ENCODE data around the gene NFKBIE.

The NFKBIE gene

GRCh38 chr6:44309631-44310030 is 44.3 kb upstream of the NFKBIE start:
- H3K4me3 ChIP-seq (ENCODE audit: low read depth, low read length) = no peak overlapping the region
- in situ Hi-C loops (cut with HindIII; ENCODE audit: low sequenced_read_pairs) = loop anchor here (5.0 kb wide), 1 partner anchor 52 kb away; the partner anchor contains the start of gene SLC35B2
- DNase-seq (ENCODE audit: low read depth) = no peak
- TF ChIP-seq CTCF (IDR thresholded peaks at IDR 0.05; ENCODE audit: low read depth, low read length, missing control alignments) = no peak

GRCh38 chr6:44309092-44309491 is 43.7 kb upstream of the NFKBIE start:
- H3K4me3 ChIP-seq (ENCODE audit: low read depth, low read length) = no peak overlapping the region
- in situ Hi-C loops (cut with HindIII; ENCODE audit: low sequenced_read_pairs) = loop anchor here (5.0 kb wide), 1 partner anchor 52 kb away; the partner anchor contains the start of gene SLC35B2
- no peak for TF ChIP-seq CTCF (IDR thresholded peaks at IDR 0.05; ENCODE audit: low read depth, low read length, missing control alignments)
- no peak for DNase-seq (ENCODE audit: low read depth)

- no peak overlapping the region for H3K4me3 ChIP-seq (ENCODE audit: low read depth, low read length)
- DNase-seq (ENCODE audit: low read depth) = no peak
- in situ Hi-C loops (cut with HindIII; ENCODE audit: low sequenced_read_pairs) = loop anchor here (5.0 kb wide), 1 partner anchor 50 kb away; the partner anchor contains the start of gene SLC35B2
- no peak for TF ChIP-seq CTCF (IDR thresholded peaks at IDR 0.05; ENCODE audit: low read depth, low read length, missing control alignments)
These were observed 41.9 kb upstream of the NFKBIE start for GRCh38 chr6:44307217-44307616.

- TF ChIP-seq CTCF (IDR thresholded peaks at IDR 0.05; ENCODE audit: low read depth, low read length, missing control alignments) = no peak
- H3K4me3 ChIP-seq (ENCODE audit: low read depth, low read length) = no peak overlapping the region
- in situ Hi-C loops (cut with HindIII; ENCODE audit: low sequenced_read_pairs) = loop anchor here (5.0 kb wide), 1 partner anchor 49 kb away; the partner anchor contains the start of gene SLC35B2
- DNase-seq (ENCODE audit: low read depth) = no peak
These were observed 41.4 kb upstream of the NFKBIE start for GRCh38 chr6:44306710-44307109.

GRCh38 chr6:44305200-44305725 is 39.9 kb upstream of the NFKBIE start:
- TF ChIP-seq CTCF (IDR thresholded peaks at IDR 0.05; ENCODE audit: low read depth, low read length, missing control alignments) = no peak
- no peak overlapping the region for H3K4me3 ChIP-seq (ENCODE audit: low read depth, low read length)
- no peak for DNase-seq (ENCODE audit: low read depth)
- in situ Hi-C loops (cut with HindIII; ENCODE audit: low sequenced_read_pairs) = loop anchor here (5.0 kb wide), 1 partner anchor 48 kb away; the partner anchor contains the start of gene SLC35B2

- in situ Hi-C loops (cut with HindIII; ENCODE audit: low sequenced_read_pairs) = loop anchor here (5.0 kb wide), 1 partner anchor 47 kb away; the partner anchor contains the start of gene SLC35B2
- H3K4me3 ChIP-seq (ENCODE audit: low read depth, low read length) = no peak overlapping the region
- TF ChIP-seq CTCF (IDR thresholded peaks at IDR 0.05; ENCODE audit: low read depth, low read length, missing control alignments) = peak; percentile 80
- no peak for DNase-seq (ENCODE audit: low read depth)
These were observed 39.2 kb upstream of the NFKBIE start for GRCh38 chr6:44304282-44305199.

All from astrocyte of the cerebellum (primary cell).